Activated CD8-positive, alpha-beta memory T cell treated with anti-CD3 and anti-CD28 coated beads for 36 hours (primary cell): ENCODE data around the gene KRTAP4-8. TPM values are rescaled to one million over a fixed set of nuclear protein-coding genes. Genes with fewer than 3 reads are reported as not detected.
"Not testable (repeated sequence)": the region's sequence is repeated elsewhere in the genome, so short reads cannot be mapped to it uniquely, and the experiment has no call there.

ENCODE experiments used
- CTCF ChIA-PET: fragments of 350-600 bp; sonication (Branson Sonifier 250); formaldehyde crosslinking; loops from one replicate; lab custom pipeline; 2021; ENCODE audit warnings: antibody characterized with exemption; lab: Charles Lee
- POLR2A ChIA-PET: fragments of 350-600 bp; sonication (Branson Sonifier 250); formaldehyde crosslinking; loops from one replicate; lab custom pipeline; 2021; ENCODE audit warnings: antibody characterized with exemption; lab: Charles Lee
- total RNA-seq, 2 experiments: library from RNA; stranded (reverse); gene quantifications; one replicate each; pipeline ENCODE4 v1.2.3, GENCODE V29; 2021

KRTAP4-8 gene
- total RNA-seq, 2 experiments from 2014 or later, result not detected

GRCh38 chr17:41111151-41111885, 13.4 kb upstream of the KRTAP4-8 start:
- POLR2A ChIA-PET, result no interaction called here
- CTCF ChIA-PET, result no interaction called here

GRCh38 chr17:41108728-41109386, 10.9 kb upstream of the KRTAP4-8 start:
- POLR2A ChIA-PET, CTCF ChIA-PET: not testable (repeated sequence)

- ChIA-PET CTCF (no interaction called here), POLR2A (no interaction called here)
These were observed 10.1 kb upstream of the KRTAP4-8 start for GRCh38 chr17:41107941-41108450.

GRCh38 chr17:41105347-41105746, 7.4 kb upstream of the KRTAP4-8 start, which contains the start of gene KRTAP4-9:
Gene KRTAP4-9 (plus strand): TSS chr17:41105389. CDS start chr17:41105389, 0 bp downstream.
- POLR2A ChIA-PET, CTCF ChIA-PET: not testable (repeated sequence)

GRCh38 chr17:41104386-41105038, 6.6 kb upstream of the KRTAP4-8 start:
- POLR2A ChIA-PET, CTCF ChIA-PET: not testable (repeated sequence)

GRCh38 chr17:41103896-41104295, 6.0 kb upstream of the KRTAP4-8 start:
- CTCF ChIA-PET, result no interaction called here

GRCh38 chr17:41101586-41102259, 3.8 kb upstream of the KRTAP4-8 start, which contains the start of gene KRTAP4-16:
Gene KRTAP4-16 (minus strand): TSS chr17:41102209. CDS start chr17:41102209, 0 bp downstream.
- ChIA-PET CTCF (no interaction called here), POLR2A (no interaction called here)

More at GRCh38 chr17:41103896-41104295, 6.0 kb upstream of the KRTAP4-8 start:
- POLR2A ChIA-PET, result no interaction called here

- CTCF ChIA-PET, POLR2A ChIA-PET: not testable (repeated sequence)
These were observed 1.9 kb upstream of the KRTAP4-8 start for GRCh38 chr17:41099682-41100480.

- CTCF ChIA-PET, result no interaction called here
- POLR2A ChIA-PET, result no interaction called here
These were observed 539 bp upstream of the KRTAP4-8 start for GRCh38 chr17:41098481-41098880.

- ChIA-PET POLR2A (no interaction called here), CTCF (no interaction called here)
These were observed 1.9 kb downstream of the KRTAP4-8 start for GRCh38 chr17:41096055-41096454.

GRCh38 chr17:41088760-41089352, 9.1 kb downstream of the KRTAP4-8 start:
- CTCF ChIA-PET, POLR2A ChIA-PET: not testable (repeated sequence)

GRCh38 chr17:41084100-41084856, 13.7 kb downstream of the KRTAP4-8 start, which contains the start of gene KRTAP4-7:
Gene KRTAP4-7 (plus strand): TSS chr17:41084150. CDS start chr17:41084207, 57 bp downstream.
- POLR2A ChIA-PET, CTCF ChIA-PET: not testable (repeated sequence)

GRCh38 chr17:41083427-41083826, 14.5 kb downstream of the KRTAP4-8 start:
- CTCF ChIA-PET, POLR2A ChIA-PET: not testable (repeated sequence)

GRCh38 chr17:41082626-41083025, 15.3 kb downstream of the KRTAP4-8 start:
- ChIA-PET POLR2A (no interaction called here), CTCF (no interaction called here)

GRCh38 chr17:41076788-41077187, 21.2 kb downstream of the KRTAP4-8 start:
- ChIA-PET POLR2A (no interaction called here), CTCF (no interaction called here)

- ChIA-PET CTCF (no interaction called here), POLR2A (no interaction called here)
These were observed 24.3 kb downstream of the KRTAP4-8 start for GRCh38 chr17:41073676-41074075.

GRCh38 chr17:41071606-41072360, 26.2 kb downstream of the KRTAP4-8 start:
- POLR2A ChIA-PET, result no interaction called here
- CTCF ChIA-PET, result no interaction called here
